Stimulated activated effector memory CD8-positive, alpha-beta T cell treated with anti-CD3 and anti-CD28 coated beads, Interleukin-12 subunit alpha, Interleukin-12 subunit beta, amount 100 ng/mL, for 72 hours (primary cell): Measurements from ENCODE around the gene CEP152.

Experiments
- ATAC-seq: fragments of 150-1000 bp; cut with Tn5 transposase; 2 replicates; pipeline ENCODE4 v1.10.0; 2021
- DNase-seq, 2 donors: peaks; one replicate each; pipeline ENCODE4 v3.0.0; 2021 to 2022; ENCODE audit warnings: low spot score in 2 of 2
- H3K27ac Mint-ChIP-seq: one replicate; pipeline ENCODE4 v1.8.0; 2022; ENCODE audit warnings: mild to moderate bottlenecking, mixed read lengths
- H3K36me3 Mint-ChIP-seq: one replicate; pipeline ENCODE4 v1.8.0; 2022; ENCODE audit warnings: mild to moderate bottlenecking, mixed read lengths
- H3K4me1 Mint-ChIP-seq: one replicate; pipeline ENCODE4 v1.8.0; 2022; ENCODE audit warnings: mixed read lengths
- H3K4me3 Mint-ChIP-seq: one replicate; pipeline ENCODE4 v1.8.0; 2022; ENCODE audit warnings: mild to moderate bottlenecking, mixed read lengths
- H3K9me3 Mint-ChIP-seq: one replicate; pipeline ENCODE4 v1.8.0; 2022; ENCODE audit warnings: mixed read lengths

The CEP152 gene

GRCh38 chr15:48825075-48825474 is 14.2 kb upstream of the CEP152 start:
- DNase-seq, result no peak
- H3K36me3 Mint-ChIP-seq, result no peaks in the 10 kb centered on the region
- no peaks in the 10 kb centered on the region for H3K9me3 Mint-ChIP-seq
- H3K4me3 Mint-ChIP-seq, result no peak overlapping the region
- H3K4me1 Mint-ChIP-seq, result no peaks in the 10 kb centered on the region
- no peak overlapping the region for H3K27ac Mint-ChIP-seq
- no peak for ATAC-seq

GRCh38 chr15:48823706-48824105 is 12.8 kb upstream of the CEP152 start:
- DNase-seq (no peak), ATAC-seq (no peak)
- H3K4me1 Mint-ChIP-seq, result no peaks in the 10 kb centered on the region
- H3K36me3 Mint-ChIP-seq, result no peaks in the 10 kb centered on the region
- H3K27ac Mint-ChIP-seq, result no peak overlapping the region
- no peaks in the 10 kb centered on the region for H3K9me3 Mint-ChIP-seq
- H3K4me3 Mint-ChIP-seq, result no peak overlapping the region

GRCh38 chr15:48823237-48823636 is 12.4 kb upstream of the CEP152 start:
- Mint-ChIP-seq H3K4me3 (no peak overlapping the region), H3K36me3 (no peaks in the 10 kb centered on the region), H3K27ac (no peak overlapping the region), H3K4me1 (no peaks in the 10 kb centered on the region), H3K9me3 (no peaks in the 10 kb centered on the region)
- DNase-seq, result no peak
- no peak for ATAC-seq

GRCh38 chr15:48814286-48814685 is 3.4 kb upstream of the CEP152 start:
- DNase-seq, result no peak
- H3K9me3 Mint-ChIP-seq, result no peaks in the 10 kb centered on the region
- peaks cover 24% of the 10 kb centered on the region for H3K4me1 Mint-ChIP-seq
- H3K36me3 Mint-ChIP-seq, result no peaks in the 10 kb centered on the region
- no peak overlapping the region for H3K4me3 Mint-ChIP-seq
- H3K27ac Mint-ChIP-seq, result no peak overlapping the region
- no peak for ATAC-seq

- no peak for ATAC-seq
- H3K4me3 Mint-ChIP-seq, result peak overlapping the region; percentile 98
- peaks cover 38% of the 10 kb centered on the region for H3K4me1 Mint-ChIP-seq
- no peaks in the 10 kb centered on the region for H3K36me3 Mint-ChIP-seq
- no peaks in the 10 kb centered on the region for H3K9me3 Mint-ChIP-seq
- DNase-seq, result no peak
- peak overlapping the region; percentile 99 for H3K27ac Mint-ChIP-seq
These were observed 573 bp upstream of the CEP152 start for GRCh38 chr15:48811325-48811958.

- Mint-ChIP-seq H3K4me1 (peaks cover 30% of the 10 kb centered on the region), H3K36me3 (peaks cover 30% of the 10 kb centered on the region), H3K9me3 (no peaks in the 10 kb centered on the region), H3K4me3 (no peak overlapping the region), H3K27ac (no peak overlapping the region)
- ATAC-seq (no peak), DNase-seq (no peak)
These were observed 4.7 kb downstream of the CEP152 start for GRCh38 chr15:48806151-48806550.

- H3K9me3 Mint-ChIP-seq, result no peaks in the 10 kb centered on the region
- DNase-seq, result no peak
- peaks cover 30% of the 10 kb centered on the region for H3K4me1 Mint-ChIP-seq
- no peak overlapping the region for H3K4me3 Mint-ChIP-seq
- ATAC-seq, result no peak
- peaks cover 30% of the 10 kb centered on the region for H3K36me3 Mint-ChIP-seq
- no peak overlapping the region for H3K27ac Mint-ChIP-seq
These were observed 5.3 kb downstream of the CEP152 start for GRCh38 chr15:48805591-48805990.

- ATAC-seq (no peak), DNase-seq (no peak)
- no peak overlapping the region for H3K4me3 Mint-ChIP-seq
- H3K9me3 Mint-ChIP-seq, result no peaks in the 10 kb centered on the region
- H3K27ac Mint-ChIP-seq, result no peak overlapping the region
- H3K4me1 Mint-ChIP-seq, result peaks cover 13% of the 10 kb centered on the region
- H3K36me3 Mint-ChIP-seq, result peaks cover 43% of the 10 kb centered on the region
These were observed 7.0 kb downstream of the CEP152 start for GRCh38 chr15:48803877-48804276.

- ATAC-seq (peak; percentile 96), DNase-seq (no peak)
- no peak overlapping the region for H3K4me3 Mint-ChIP-seq
- H3K27ac Mint-ChIP-seq, result no peak overlapping the region
- H3K9me3 Mint-ChIP-seq, result no peaks in the 10 kb centered on the region
- H3K36me3 Mint-ChIP-seq, result peaks cover 43% of the 10 kb centered on the region
- peaks cover 10% of the 10 kb centered on the region for H3K4me1 Mint-ChIP-seq
These were observed 8.0 kb downstream of the CEP152 start for GRCh38 chr15:48802867-48803266.

GRCh38 chr15:48802257-48802656 is 8.6 kb downstream of the CEP152 start:
- H3K27ac Mint-ChIP-seq, result no peak overlapping the region
- peak; percentile 76 for ATAC-seq
- H3K4me1 Mint-ChIP-seq, result peaks cover 14% of the 10 kb centered on the region
- H3K4me3 Mint-ChIP-seq, result no peak overlapping the region
- H3K36me3 Mint-ChIP-seq, result peaks cover 48% of the 10 kb centered on the region
- no peaks in the 10 kb centered on the region for H3K9me3 Mint-ChIP-seq
- DNase-seq, result no peak

- no peak overlapping the region for H3K27ac Mint-ChIP-seq
- H3K36me3 Mint-ChIP-seq, result peaks cover 61% of the 10 kb centered on the region
- no peak for ATAC-seq
- DNase-seq, result no peak
- H3K4me1 Mint-ChIP-seq, result peaks cover 6% of the 10 kb centered on the region
- no peak overlapping the region for H3K4me3 Mint-ChIP-seq
- H3K9me3 Mint-ChIP-seq, result no peaks in the 10 kb centered on the region
These were observed 9.9 kb downstream of the CEP152 start for GRCh38 chr15:48800811-48801455.

- DNase-seq (no peak), ATAC-seq (no peak)
- Mint-ChIP-seq H3K36me3 (peaks cover 62% of the 10 kb centered on the region), H3K4me3 (no peak overlapping the region), H3K27ac (no peak overlapping the region), H3K4me1 (peaks cover 6% of the 10 kb centered on the region), H3K9me3 (no peaks in the 10 kb centered on the region)
These were observed 10.6 kb downstream of the CEP152 start for GRCh38 chr15:48800245-48800644.

GRCh38 chr15:48798319-48798718 is 12.6 kb downstream of the CEP152 start:
- H3K9me3 Mint-ChIP-seq, result no peaks in the 10 kb centered on the region
- ATAC-seq (no peak), DNase-seq (no peak)
- peaks cover 62% of the 10 kb centered on the region for H3K36me3 Mint-ChIP-seq
- H3K4me1 Mint-ChIP-seq, result peaks cover 6% of the 10 kb centered on the region
- H3K27ac Mint-ChIP-seq, result no peak overlapping the region
- H3K4me3 Mint-ChIP-seq, result no peak overlapping the region

GRCh38 chr15:48796930-48797329 is 13.9 kb downstream of the CEP152 start:
- Mint-ChIP-seq H3K4me3 (no peak overlapping the region), H3K27ac (peak overlapping the region; percentile 44), H3K4me1 (peaks cover 6% of the 10 kb centered on the region), H3K9me3 (no peaks in the 10 kb centered on the region), H3K36me3 (peaks cover 70% of the 10 kb centered on the region)
- peak; percentile 69 for ATAC-seq
- DNase-seq, result no peak

- Mint-ChIP-seq H3K36me3 (peaks cover 72% of the 10 kb centered on the region), H3K4me3 (no peak overlapping the region), H3K27ac (no peak overlapping the region), H3K9me3 (no peaks in the 10 kb centered on the region), H3K4me1 (peaks cover 6% of the 10 kb centered on the region)
- DNase-seq (no peak), ATAC-seq (no peak)
These were observed 14.3 kb downstream of the CEP152 start for GRCh38 chr15:48796521-48796920.

- no peak overlapping the region for H3K27ac Mint-ChIP-seq
- H3K36me3 Mint-ChIP-seq, result peaks cover 72% of the 10 kb centered on the region
- H3K4me3 Mint-ChIP-seq, result no peak overlapping the region
- no peak for DNase-seq
- H3K4me1 Mint-ChIP-seq, result peaks cover 6% of the 10 kb centered on the region
- H3K9me3 Mint-ChIP-seq, result no peaks in the 10 kb centered on the region
- ATAC-seq, result no peak
These were observed 15.0 kb downstream of the CEP152 start for GRCh38 chr15:48795901-48796300.
